Hepatocyte (in vitro differentiated cells): ENCODE results near the gene HIGD1A. TPM values are rescaled to one million over a fixed set of nuclear protein-coding genes. Genes with fewer than 3 reads are reported as not detected.

Source experiments
- DNase-seq: peaks from one replicate; pipeline ENCODE4 v3.0.0-alpha.2; 2016; ENCODE audit warnings: low spot score
- H2AFZ ChIP-seq: fragments of 200-600 bp; sonication (generic); 2 replicates; pipeline ENCODE4 v1.6.0; 2016; ENCODE audit warnings: antibody characterized with exemption, mild to moderate bottlenecking
- H3K27ac ChIP-seq: fragments of 200-600 bp; sonication (generic); 2 replicates; pipeline ENCODE4 v1.5.1; 2016; ENCODE audit warnings: mild to moderate bottlenecking
- H3K27me3 ChIP-seq: fragments of 200-600 bp; sonication (generic); 2 replicates; pipeline ENCODE4 v1.6.1; 2016
- H3K36me3 ChIP-seq: fragments of 200-600 bp; sonication (generic); replicated peaks from 2 replicates; pipeline ENCODE4 v1.5.1; 2016; ENCODE audit warnings: low read depth; ENCODE audit not compliant: insufficient read depth
- H3K4me1 ChIP-seq: fragments of 200-600 bp; sonication (generic); 2 replicates; pipeline ENCODE4 v1.5.1; 2016; ENCODE audit warnings: mild to moderate bottlenecking, moderate library complexity; ENCODE audit not compliant: insufficient read depth
- H3K4me2 ChIP-seq: fragments of 200-600 bp; sonication (generic); 2 replicates; pipeline ENCODE4 v1.6.0; 2016
- H3K4me3 ChIP-seq: fragments of 200-600 bp; sonication (generic); 2 replicates; pipeline ENCODE4 v1.5.1; 2016; ENCODE audit warnings: mild to moderate bottlenecking
- H3K79me2 ChIP-seq: fragments of 200-600 bp; sonication (generic); 2 replicates; pipeline ENCODE4 v1.6.0; 2017; ENCODE audit warnings: mild to moderate bottlenecking
- H3K9me2 ChIP-seq: fragments of 200-600 bp; sonication (generic); replicated peaks from 2 replicates; pipeline ENCODE4 v1.6.0; 2017; ENCODE audit warnings: mild to moderate bottlenecking; ENCODE audit not compliant: insufficient read depth
- H3K9me3 ChIP-seq: fragments of 200-600 bp; sonication (generic); 2 replicates; pipeline ENCODE4 v1.5.1; 2016; ENCODE audit warnings: low read depth, mild to moderate bottlenecking
- H4K20me1 ChIP-seq: fragments of 200-600 bp; sonication (generic); 2 replicates; pipeline ENCODE4 v1.6.0; 2016; ENCODE audit warnings: mild to moderate bottlenecking; ENCODE audit not compliant: insufficient read depth, poor library complexity, severe bottlenecking
- EZH2 ChIP-seq: fragments of 200-600 bp; sonication (generic); IDR thresholded peaks from 2 replicates; pipeline ENCODE4 v1.6.1; 2016; ENCODE audit warnings: antibody characterized with exemption, mild to moderate bottlenecking, borderline replicate concordance
- EZH2phosphoT487 ChIP-seq: fragments of 200-600 bp; sonication (generic); IDR thresholded peaks from one replicate; pipeline ENCODE4 v1.6.1; 2018; ENCODE audit warnings: antibody characterized with exemption, mild to moderate bottlenecking, low read depth, moderate library complexity; ENCODE audit not compliant: unreplicated experiment, severe bottlenecking
- WGBS: methylation state at CpG from one replicate; pipeline ENCODE4 v1.1.6; 2016; ENCODE audit warnings: low lambda C conversion rate; ENCODE audit errors: missing lambda C conversion rate; 5-methylcytosine and 5-hydroxymethylcytosine counted together
- polyA plus RNA-seq: library from polyadenylated mRNA; unstranded; fragments of >200 nt; fragmentation: Nextera tagmentation; extraction: Ambion mirVana; gene quantifications from 2 replicates; pipeline ENCODE4 v1.2.1, GENCODE V29; 2016
- total RNA-seq: library from RNA; depleted of rRNA; stranded (reverse); fragments of >200 nt; gene quantifications from 2 replicates; pipeline ENCODE4 v1.2.3, GENCODE V29; 2014
- TF ChIP-seq, protein P1 (sequence below): fragments of 200-600 bp; sonication (generic); IDR thresholded peaks from 2 replicates; pipeline ENCODE4 v1.5.1; 2016; ENCODE audit warnings: antibody characterized with exemption, mild to moderate bottlenecking; ENCODE audit not compliant: poor library complexity

HIGD1A gene
- total and polyA plus RNA-seq, 2 experiments from 2014 or later, result 218 to 252 TPM

DNA sequence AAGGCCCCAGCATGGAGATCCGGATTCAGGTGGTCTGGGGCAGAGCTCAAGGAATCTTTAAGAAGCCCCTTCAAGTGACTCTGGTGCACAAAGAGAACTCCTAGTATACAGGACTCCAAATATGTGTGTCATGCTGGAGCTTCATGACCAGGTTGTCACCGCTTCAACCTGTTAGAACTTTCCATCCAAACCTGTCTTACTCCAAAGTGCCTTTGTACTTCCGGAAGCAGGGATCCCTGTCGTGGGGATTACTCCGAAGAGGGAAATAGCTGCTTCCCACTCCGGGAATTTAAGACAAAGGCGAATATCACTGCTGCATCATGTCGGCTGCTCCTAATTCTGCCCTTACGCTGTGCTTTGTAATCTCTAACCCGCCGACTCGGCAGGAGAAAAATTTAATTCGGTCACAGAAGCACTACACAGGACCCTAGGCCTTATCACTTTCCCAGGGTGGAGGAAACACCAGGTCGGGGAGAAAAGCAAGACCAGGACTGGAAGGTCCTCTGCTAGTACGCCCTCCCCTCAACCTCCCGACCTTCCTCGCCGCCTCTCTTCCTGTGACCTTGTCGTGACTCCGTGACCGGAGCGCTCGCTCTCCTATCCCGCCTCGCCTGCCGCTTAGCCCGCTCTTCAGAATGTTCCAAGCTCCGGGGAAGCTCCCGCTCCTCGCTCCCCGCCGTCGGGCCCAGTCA lies 730 bp downstream of the HIGD1A start:
- peaks cover 19% of the 10 kb centered on the region for H3K4me1 ChIP-seq
- peak overlapping the region; percentile 88 for H3K4me3 ChIP-seq
- H3K9me3 ChIP-seq, result no peaks in the 10 kb centered on the region
- H3K79me2 ChIP-seq, result peaks cover 46% of the 10 kb centered on the region
- H2AFZ ChIP-seq, result peak overlapping the region; percentile 38
- no peaks in the 10 kb centered on the region for H3K9me2 ChIP-seq
- H3K36me3 ChIP-seq, result no peaks in the 10 kb centered on the region
- TF ChIP-seq EZH2phosphoT487, result no peak
- TF ChIP-seq EZH2, result no peak
- TF ChIP-seq, protein P1, sequence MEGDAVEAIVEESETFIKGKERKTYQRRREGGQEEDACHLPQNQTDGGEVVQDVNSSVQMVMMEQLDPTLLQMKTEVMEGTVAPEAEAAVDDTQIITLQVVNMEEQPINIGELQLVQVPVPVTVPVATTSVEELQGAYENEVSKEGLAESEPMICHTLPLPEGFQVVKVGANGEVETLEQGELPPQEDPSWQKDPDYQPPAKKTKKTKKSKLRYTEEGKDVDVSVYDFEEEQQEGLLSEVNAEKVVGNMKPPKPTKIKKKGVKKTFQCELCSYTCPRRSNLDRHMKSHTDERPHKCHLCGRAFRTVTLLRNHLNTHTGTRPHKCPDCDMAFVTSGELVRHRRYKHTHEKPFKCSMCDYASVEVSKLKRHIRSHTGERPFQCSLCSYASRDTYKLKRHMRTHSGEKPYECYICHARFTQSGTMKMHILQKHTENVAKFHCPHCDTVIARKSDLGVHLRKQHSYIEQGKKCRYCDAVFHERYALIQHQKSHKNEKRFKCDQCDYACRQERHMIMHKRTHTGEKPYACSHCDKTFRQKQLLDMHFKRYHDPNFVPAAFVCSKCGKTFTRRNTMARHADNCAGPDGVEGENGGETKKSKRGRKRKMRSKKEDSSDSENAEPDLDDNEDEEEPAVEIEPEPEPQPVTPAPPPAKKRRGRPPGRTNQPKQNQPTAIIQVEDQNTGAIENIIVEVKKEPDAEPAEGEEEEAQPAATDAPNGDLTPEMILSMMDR, result no peak
- H4K20me1 ChIP-seq, result peaks cover 13% of the 10 kb centered on the region
- DNase-seq, result peak; percentile 64
- H3K27me3 ChIP-seq, result no peaks in the 10 kb centered on the region
- peak overlapping the region; percentile 97 for H3K27ac ChIP-seq
- H3K4me2 ChIP-seq, result peak overlapping the region; percentile 93
- 1% methylated on average over 25 of the region's 33 CpGs for WGBS

DNA sequence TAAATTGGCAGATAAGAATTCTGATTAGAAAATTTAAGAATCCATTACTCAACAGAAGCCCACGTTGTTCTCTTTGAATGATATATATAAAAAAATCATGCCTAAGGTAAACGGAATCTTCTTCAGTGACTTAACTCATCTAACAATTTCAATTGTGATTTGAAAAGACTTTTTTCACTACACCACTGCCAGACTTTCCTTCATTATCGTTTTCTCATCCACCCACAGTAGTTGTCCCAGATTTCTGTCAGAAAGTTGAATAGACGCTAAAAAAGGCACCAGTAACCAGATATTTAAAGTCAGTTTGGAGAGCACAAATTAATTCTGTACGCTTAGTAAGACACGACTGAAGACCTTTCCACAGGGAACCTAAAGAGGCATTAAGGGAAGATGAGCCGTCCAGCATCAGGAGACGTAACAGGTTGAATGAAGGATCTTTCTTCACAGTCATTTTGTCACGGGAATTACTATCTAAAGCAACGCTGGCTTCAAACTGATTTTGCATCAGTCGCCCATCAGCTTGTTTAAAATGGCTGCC lies 1.3 kb downstream of the HIGD1A start:
- no peaks in the 10 kb centered on the region for H3K36me3 ChIP-seq
- no peaks in the 10 kb centered on the region for H3K27me3 ChIP-seq
- DNase-seq, result no peak
- peak overlapping the region; percentile 97 for H3K27ac ChIP-seq
- TF ChIP-seq, protein P1, result no peak
- H3K4me3 ChIP-seq, result peak overlapping the region; percentile 88
- peaks cover 19% of the 10 kb centered on the region for H3K4me1 ChIP-seq
- H3K9me2 ChIP-seq, result no peaks in the 10 kb centered on the region
- H2AFZ ChIP-seq, result peak overlapping the region; percentile 38
- no peaks in the 10 kb centered on the region for H3K9me3 ChIP-seq
- peaks cover 46% of the 10 kb centered on the region for H3K79me2 ChIP-seq
- whole genome bisulfite sequencing, result 39% methylated on average over 11 of the region's 11 CpGs
- H3K4me2 ChIP-seq, result peak overlapping the region; percentile 93
- peaks cover 13% of the 10 kb centered on the region for H4K20me1 ChIP-seq

DNA sequence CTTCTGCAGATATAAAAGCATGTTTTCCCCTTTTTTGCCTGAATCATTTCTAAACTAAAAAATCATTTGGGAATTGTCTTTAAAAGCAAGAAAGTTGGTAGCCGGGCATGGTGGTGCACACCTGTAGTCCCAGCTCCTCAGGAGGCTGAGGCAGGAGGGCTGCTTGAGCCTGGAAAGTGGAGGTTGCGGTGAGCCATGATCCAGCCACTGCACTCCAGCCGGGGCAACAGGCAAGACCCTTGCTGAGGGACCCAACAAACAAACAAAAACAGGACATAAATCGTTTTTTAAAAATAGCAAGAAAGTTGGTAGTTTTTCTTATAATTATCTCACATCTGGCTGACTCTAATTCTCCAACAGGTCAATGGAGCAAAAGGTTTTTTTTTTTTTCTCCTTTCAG lies 2.5 kb downstream of the HIGD1A start:
- peaks cover 46% of the 10 kb centered on the region for H3K79me2 ChIP-seq

More for the DNA sequence above, 2.5 kb downstream of the HIGD1A start:
- Histone ChIP-seq H2AFZ (no peak overlapping the region), H3K4me2 (peak overlapping the region; percentile 93), H3K4me1 (peaks cover 19% of the 10 kb centered on the region), H3K9me3 (no peaks in the 10 kb centered on the region), H4K20me1 (peaks cover 13% of the 10 kb centered on the region), H3K36me3 (no peaks in the 10 kb centered on the region), H3K9me2 (no peaks in the 10 kb centered on the region), H3K27me3 (no peaks in the 10 kb centered on the region), H3K4me3 (peak overlapping the region; percentile 88), H3K27ac (peak overlapping the region; percentile 97)
- TF ChIP-seq, protein P1, result no peak
- TF ChIP-seq EZH2, result no peak
- TF ChIP-seq EZH2phosphoT487, result no peak
- DNase-seq, result no peak
- WGBS, result 94% methylated on average over 4 of the region's 4 CpGs
